ENCODE results near the gene NSUN5. TPM values are rescaled to one million over a fixed set of nuclear protein-coding genes. Genes with fewer than 3 reads are reported as not detected.
A peak's percentile ranks its signal among the peaks of the same experiment; 100 is the strongest.

NSUN5 gene
- total RNA-seq, 1 experiment from 2014 or later: 70.4 TPM

DNA sequence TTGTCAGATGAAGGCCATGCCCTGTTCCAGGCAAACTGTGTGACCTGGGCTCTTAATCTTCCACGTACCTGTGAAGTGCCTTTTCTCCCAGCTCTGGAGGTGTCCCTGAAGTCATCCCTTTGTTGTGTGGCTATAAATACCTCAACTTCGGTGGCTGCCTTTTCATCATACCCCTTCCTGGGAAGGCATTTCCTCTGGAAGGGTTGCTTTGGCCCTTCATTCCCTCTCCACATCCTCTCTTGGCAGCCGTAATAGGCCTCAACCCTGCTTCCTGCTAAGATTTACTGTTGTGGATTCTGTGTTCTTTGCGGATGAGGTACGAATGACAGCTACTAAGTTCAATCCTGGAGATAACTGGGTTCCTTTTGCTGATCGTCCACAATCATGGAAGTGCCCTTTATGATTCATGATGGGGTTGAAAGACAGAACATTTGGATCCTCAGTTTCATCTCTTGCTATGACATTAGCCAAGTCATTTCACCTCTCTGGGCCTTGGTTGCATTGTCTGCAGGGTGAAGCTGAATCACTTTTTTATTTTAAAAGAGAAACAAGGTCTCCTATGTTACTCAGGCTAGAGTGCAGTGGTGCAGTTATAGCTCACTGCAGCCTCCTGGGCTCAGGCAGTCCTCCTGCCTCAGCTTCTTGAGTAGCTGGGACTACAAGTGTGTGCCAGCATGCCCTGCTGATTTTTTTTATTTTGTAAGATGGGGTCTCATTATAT is 43.0 kb upstream of the NSUN5 start:
- TF ChIP-seq YY1 (IDR thresholded peaks at IDR 0.05; ENCODE audit: extremely low read depth, insufficient replicate concordance, low read depth, low read length): no peak
- TF ChIP-seq TCF7L2 (IDR thresholded peaks at IDR 0.05; ENCODE audit: borderline replicate concordance, extremely low read depth, insufficient read depth, insufficient read length): peak; percentile 75
- Histone ChIP-seq H4K20me1 (ENCODE audit: insufficient read depth) (no peaks in the 10 kb centered on the region), H3K4me2 (ENCODE audit: low read length) (no peak overlapping the region), H2AFZ (ENCODE audit: low read depth, low read length, poor library complexity, severe bottlenecking) (no peak overlapping the region), H3K9me3 (ENCODE audit: control insufficient read depth in 1 of 2, insufficient read depth in 1 of 2, low read depth in 1 of 2, low read length in 2 of 2) (no peaks in the 10 kb centered on the region), H3K9ac (ENCODE audit: low read length) (no peak overlapping the region), H3K27ac (ENCODE audit: low read depth, low read length) (no peak overlapping the region), H3K4me3 (replicated peaks in 1 of 2; ENCODE audit: low read depth in 1 of 2, low read length in 2 of 2) (no peak overlapping the region), H3K36me3 (ENCODE audit: control insufficient read depth in 1 of 2, insufficient read depth in 2 of 2, low read length in 2 of 2) (no peaks in the 10 kb centered on the region), H3K4me1 (ENCODE audit: control insufficient read depth in 1 of 2, insufficient read depth in 2 of 2, low read length in 2 of 2) (peaks cover 0 to 3% of the 10 kb centered on the region in 2 experiments; a peak in 1 of 4 replicates), H3K27me3 (ENCODE audit: insufficient read depth, low read length) (no peaks in the 10 kb centered on the region), H3K79me2 (ENCODE audit: insufficient read depth, low read length) (no peaks in the 10 kb centered on the region), H3K9me2 (ENCODE audit: insufficient read depth) (no peaks in the 10 kb centered on the region)
- ATAC-seq: no peak
- POLR2A ChIA-PET: no interaction called here
- CTCF ChIA-PET: no interaction called here
- no peak for DNase-seq (ENCODE audit: low read depth, low spot score)
- BruUV-seq (replicated peaks): no TSS peak
- intact Hi-C loops (cut with micrococcal nuclease): no loop called here
- RAD21 ChIA-PET (ENCODE audit: low non-redundant PET in 1 of 2, low total read pairs in 2 of 2, uncharacterized antibody in 2 of 2, unreplicated experiment in 2 of 2): no interaction called here

GRCh38 chr7:73350306-73351068 is 41.9 kb upstream of the NSUN5 start:
- Histone ChIP-seq H3K9ac (ENCODE audit: low read length) (no peak overlapping the region), H4K20me1 (ENCODE audit: insufficient read depth) (no peaks in the 10 kb centered on the region), H3K4me3 (replicated peaks in 1 of 2; ENCODE audit: low read depth in 1 of 2, low read length in 2 of 2) (no peak overlapping the region), H3K9me2 (ENCODE audit: insufficient read depth) (no peaks in the 10 kb centered on the region), H3K36me3 (ENCODE audit: control insufficient read depth in 1 of 2, insufficient read depth in 2 of 2, low read length in 2 of 2) (no peaks in the 10 kb centered on the region), H3K79me2 (ENCODE audit: insufficient read depth, low read length) (no peaks in the 10 kb centered on the region), H3K4me1 (ENCODE audit: control insufficient read depth in 1 of 2, insufficient read depth in 2 of 2, low read length in 2 of 2) (peaks cover 0 to 3% of the 10 kb centered on the region in 2 experiments; a peak in 1 of 4 replicates), H3K27me3 (ENCODE audit: insufficient read depth, low read length) (no peaks in the 10 kb centered on the region), H3K4me2 (ENCODE audit: low read length) (no peak overlapping the region), H3K27ac (ENCODE audit: low read depth, low read length) (no peak overlapping the region), H3K9me3 (ENCODE audit: control insufficient read depth in 1 of 2, insufficient read depth in 1 of 2, low read depth in 1 of 2, low read length in 2 of 2) (no peaks in the 10 kb centered on the region), H2AFZ (ENCODE audit: low read depth, low read length, poor library complexity, severe bottlenecking) (no peak overlapping the region)
- DNase-seq (ENCODE audit: low read depth, low spot score) (no peak), ATAC-seq (no peak)
- CTCF ChIA-PET: interaction anchor here (1.0 kb wide), 1 partner anchor 8 kb away, joined by 5 read pairs; no protein-coding TSS in a partner anchor
- intact Hi-C loops (cut with micrococcal nuclease): no loop called here
- POLR2A ChIA-PET: no interaction called here
- RAD21 ChIA-PET (ENCODE audit: low non-redundant PET in 1 of 2, low total read pairs in 2 of 2, uncharacterized antibody in 2 of 2, unreplicated experiment in 2 of 2): no interaction called here
- no TSS peak for BruUV-seq (replicated peaks)
- no peak for TF ChIP-seq ZNF274 (IDR thresholded peaks at IDR 0.05; ENCODE audit: low read depth, low read length)

Data from HCT116 (cell line).